NCI-H2171 treated with DMSO at 0.1 percent for 48 hours (cell line): ENCODE measurements around the gene GAMT.
"Not testable (repeated sequence)": the region's sequence is repeated elsewhere in the genome, so short reads cannot be mapped to it uniquely, and the experiment has no call there.

Experiments used
- DNase-seq: peaks from one replicate; lab custom pipeline; 2025; lab: John Stamatoyannopoulos, UW

Gene GAMT

DNA sequence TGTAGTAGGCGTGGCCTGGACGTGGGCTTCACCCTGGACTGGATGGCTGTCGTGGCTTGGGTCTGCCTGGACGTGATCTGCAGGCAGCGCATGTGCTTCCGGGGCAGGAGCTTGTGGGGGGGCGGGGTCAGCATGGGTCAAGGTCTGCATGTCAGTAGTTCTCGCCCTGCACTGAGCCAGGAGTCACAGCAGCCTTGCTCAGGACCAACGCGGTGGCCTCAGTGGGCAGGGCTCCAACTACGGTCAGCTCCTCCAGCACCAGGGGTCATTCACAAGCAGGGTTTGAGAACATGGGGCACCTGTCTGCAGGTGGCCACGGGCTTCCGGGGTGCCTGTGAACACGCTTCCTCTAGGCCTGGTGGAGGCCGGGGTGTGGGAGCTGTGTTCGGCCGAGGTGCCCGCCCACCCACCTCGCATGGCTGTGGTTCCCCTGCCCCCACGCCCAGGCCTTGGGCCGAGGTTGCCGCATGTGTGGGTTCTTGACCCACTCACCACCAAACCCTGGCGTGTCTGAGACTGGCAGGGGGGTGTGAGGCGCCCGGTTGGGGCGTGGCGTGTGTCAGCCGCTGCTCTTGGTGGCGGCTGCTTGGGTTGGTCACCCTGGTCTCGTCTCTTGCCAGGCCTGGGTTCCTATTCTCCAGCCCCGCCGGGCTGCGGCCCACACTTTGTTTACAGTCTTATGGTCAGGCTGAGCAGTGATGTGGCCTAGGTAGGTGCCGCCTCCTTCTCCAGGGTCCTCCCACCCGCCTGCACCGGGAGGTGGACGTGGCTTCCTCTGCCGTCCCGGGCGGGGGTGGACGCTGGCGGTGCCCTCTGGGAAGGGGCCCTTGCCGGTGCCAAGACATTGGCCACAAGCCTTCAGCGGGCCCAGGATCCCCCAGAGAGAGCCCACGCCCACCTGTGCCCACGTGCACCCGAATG is 32.0 kb upstream of the GAMT start:
- DNase-seq: no peak

- DNase-seq: no peak
These were observed 31.2 kb upstream of the GAMT start for GRCh38 chr19:1432507-1432887.

- no peak for DNase-seq
These were observed 30.6 kb upstream of the GAMT start for GRCh38 chr19:1431759-1432506.

- DNase-seq: no peak
These were observed 28.9 kb upstream of the GAMT start for GRCh38 chr19:1430246-1430645.

- no peak for DNase-seq
These were observed 28.4 kb upstream of the GAMT start for GRCh38 chr19:1429750-1430149.

- no peak for DNase-seq
These were observed 27.5 kb upstream of the GAMT start for GRCh38 chr19:1428738-1429391.

DNA sequence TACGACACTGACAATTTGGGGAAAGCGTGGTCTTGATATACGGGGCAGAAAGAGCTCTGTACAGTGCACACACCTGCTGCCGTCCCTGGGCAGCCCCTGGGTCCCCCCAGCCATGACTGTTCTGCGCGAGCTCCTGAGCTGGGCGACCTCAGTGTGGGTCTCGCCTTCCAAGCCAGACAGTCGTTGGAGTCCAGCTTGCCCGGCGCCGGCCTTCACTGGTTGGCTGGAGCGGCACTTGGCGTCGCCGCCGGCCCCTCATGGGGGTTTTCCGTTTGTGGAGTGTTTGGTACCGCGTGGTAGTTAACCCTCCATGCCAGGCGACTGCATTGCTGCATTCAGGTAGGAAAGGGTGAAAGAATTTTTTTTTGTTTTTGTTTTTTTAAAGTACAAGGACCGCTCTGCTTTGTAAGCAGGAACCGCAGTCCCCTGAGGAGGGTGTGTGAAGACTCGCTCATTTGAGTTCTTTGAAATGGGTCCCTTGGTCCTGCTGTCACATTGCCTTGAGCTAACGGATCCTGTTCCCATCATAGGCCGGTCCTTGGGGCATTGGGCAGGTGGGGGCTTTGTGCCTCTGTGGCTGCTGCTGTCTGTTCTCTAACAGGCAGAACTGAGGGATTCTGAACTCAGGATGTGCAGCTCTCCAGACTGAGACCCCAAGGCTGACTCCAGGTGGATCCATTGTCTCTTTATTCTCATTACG is 26.0 kb upstream of the GAMT start:
- DNase-seq: no peak

- no peak for DNase-seq
These were observed 25.4 kb upstream of the GAMT start for GRCh38 chr19:1426736-1427135.

DNA sequence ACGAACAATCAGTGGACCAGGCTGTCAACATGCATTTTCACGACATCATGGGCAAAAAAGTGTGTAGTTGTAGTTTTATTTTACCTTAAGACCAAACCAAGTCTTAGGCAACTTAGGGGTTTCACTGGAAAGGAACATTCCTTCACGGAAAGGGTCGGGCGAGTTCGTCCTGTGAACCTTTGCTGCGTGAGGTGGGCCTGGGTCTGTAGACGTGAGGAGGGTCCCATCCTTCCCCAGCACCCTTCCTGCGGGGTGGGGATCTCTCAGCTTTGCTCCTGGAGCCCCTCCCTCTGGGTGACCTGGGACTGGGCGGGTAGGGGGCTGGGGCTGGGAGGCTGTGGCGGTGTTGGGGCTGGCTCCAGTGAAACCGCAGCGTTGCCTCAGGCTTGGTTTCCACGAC is 24.6 kb upstream of the GAMT start:
- no peak for DNase-seq

DNA sequence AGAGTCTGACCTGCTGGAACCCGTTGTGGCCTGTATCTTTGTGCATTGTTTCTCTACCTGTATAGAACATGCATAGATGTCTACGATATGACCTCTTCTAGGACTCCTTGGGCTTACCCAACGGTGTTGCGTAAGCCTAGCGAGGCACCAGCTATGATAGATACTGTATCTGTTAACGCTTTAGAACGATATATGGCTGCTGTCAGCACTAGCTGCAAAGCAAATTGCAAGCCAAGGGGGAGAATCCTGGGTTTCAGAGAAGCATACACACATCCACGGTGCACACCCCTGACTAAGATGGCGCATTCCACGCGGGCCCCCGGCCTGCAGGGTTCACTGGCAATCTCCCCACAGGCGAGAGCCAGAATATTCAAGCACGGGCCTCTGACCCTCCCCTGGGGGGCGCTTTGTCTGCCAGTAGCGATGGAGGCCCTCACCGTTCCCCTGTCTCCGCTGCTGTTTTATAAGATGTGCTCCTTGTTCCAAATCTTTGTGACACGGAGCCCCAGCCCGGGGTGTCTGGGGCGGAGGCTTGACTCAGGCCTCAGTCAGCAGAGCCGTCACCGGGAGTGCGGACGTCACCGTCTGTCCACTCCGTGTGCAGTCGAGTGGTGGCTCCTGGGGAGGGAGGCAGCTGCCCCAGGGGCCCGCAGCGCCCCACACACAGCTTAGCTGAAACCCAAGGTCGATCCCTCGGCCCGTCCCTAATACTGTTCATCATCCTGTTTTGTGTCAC is 23.9 kb upstream of the GAMT start:
- no peak for DNase-seq

GRCh38 chr19:1424192-1424955 is 23.0 kb upstream of the GAMT start:
- no peak for DNase-seq

GRCh38 chr19:1423436-1424191 is 22.3 kb upstream of the GAMT start:
- no peak for DNase-seq

DNA sequence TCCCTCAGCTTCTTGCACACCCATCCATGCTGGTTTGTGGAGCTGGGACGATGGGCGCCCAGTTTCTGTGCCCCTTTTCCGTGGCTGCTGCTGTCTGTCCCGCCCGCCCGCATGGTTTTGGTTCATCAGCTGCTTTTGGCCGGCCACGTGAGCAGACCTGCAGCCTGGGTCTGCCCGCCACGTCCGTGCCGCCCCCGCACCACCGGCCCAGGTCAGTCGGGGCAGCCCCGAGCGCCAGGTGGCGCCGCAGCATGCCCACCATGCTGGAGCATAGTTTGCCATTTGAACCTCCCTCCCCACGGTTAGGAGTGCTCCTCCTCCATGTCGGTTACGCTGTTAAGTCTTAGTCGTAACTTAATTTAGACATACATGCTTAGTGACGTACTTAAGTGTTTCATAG is 21.6 kb upstream of the GAMT start:
- DNase-seq: no peak

- no peak for DNase-seq
These were observed 21.0 kb upstream of the GAMT start for GRCh38 chr19:1422360-1422759.

DNA sequence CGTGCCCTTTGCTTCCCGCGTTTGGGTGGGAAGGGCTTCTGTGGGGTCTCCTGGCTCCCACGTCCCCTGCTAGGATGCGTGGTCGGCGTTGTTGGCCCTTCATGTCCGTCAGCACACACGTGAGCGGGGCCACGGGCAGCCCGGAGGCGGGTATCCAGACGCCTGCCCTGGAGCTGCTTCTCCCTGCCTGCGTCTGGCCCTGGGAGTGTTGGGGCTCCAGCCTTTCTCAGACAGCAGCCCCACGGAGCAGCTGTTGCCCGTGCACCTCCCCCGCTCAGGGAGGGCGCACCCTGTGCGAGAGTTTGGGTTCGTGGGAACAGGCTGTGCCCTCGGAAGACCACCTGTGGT is 20.6 kb upstream of the GAMT start:
- DNase-seq: no peak

DNA sequence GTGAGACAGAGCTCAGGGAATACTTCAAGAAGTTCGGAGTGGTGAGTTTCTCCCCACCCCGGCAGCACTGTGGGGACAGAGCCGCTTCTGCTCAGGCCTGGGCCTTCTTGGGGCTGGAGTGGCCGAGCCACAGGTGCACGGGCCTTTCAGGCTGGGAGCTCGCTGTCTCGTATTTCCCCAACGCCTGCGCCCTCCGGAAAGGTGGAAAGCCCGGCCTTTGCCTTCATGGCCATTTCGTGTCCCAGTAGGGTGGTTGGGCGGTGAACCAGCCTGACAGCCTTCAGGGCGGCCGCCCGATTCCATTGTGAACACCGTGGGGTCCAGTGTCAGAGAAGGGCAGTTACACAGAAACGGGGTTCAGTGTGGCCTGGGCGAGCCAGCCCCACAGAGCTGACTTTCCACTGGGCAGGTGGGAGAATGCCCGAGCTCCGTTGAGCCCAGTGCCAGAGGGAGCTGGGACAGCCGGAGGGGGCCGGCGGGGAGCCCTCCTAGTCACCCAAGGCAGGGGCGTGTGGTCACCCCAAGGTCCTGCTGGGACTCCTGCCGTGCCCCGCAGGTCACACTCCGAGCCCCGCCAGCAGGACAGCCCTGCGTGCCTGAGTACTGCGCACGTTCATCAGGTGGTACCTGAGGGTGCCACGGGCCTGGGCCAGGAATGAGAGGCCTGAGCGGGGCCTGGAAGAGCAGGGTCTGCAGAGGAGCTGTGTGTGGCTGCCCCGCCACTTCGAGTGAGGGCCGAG is 20.0 kb upstream of the GAMT start:
- no peak for DNase-seq

GRCh38 chr19:1420590-1420989 is 19.2 kb upstream of the GAMT start:
- DNase-seq: no peak

DNA sequence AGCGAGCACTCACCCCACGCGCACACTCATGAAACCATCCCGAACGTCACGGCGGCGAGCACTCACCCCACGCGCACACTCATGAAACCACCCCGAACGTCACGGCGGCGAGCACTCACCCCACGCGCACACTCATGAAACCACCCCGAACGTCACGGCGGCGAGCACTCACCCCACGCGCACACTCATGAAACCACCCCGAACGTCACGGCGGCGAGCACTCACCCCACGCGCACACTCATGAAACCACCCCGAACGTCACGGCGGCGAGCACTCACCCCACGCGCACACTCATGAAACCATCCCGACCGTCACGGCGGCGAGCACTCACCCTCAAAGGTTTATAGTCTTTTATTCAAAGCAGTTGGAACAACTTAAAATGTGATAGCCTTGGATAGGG is 18.7 kb upstream of the GAMT start:
- DNase-seq: not testable (repeated sequence)

GRCh38 chr19:1418951-1419738 is 17.8 kb upstream of the GAMT start:
- DNase-seq: no peak
